ENCODE data around the gene MRM2.

- TF ChIP-seq, protein P1, sequence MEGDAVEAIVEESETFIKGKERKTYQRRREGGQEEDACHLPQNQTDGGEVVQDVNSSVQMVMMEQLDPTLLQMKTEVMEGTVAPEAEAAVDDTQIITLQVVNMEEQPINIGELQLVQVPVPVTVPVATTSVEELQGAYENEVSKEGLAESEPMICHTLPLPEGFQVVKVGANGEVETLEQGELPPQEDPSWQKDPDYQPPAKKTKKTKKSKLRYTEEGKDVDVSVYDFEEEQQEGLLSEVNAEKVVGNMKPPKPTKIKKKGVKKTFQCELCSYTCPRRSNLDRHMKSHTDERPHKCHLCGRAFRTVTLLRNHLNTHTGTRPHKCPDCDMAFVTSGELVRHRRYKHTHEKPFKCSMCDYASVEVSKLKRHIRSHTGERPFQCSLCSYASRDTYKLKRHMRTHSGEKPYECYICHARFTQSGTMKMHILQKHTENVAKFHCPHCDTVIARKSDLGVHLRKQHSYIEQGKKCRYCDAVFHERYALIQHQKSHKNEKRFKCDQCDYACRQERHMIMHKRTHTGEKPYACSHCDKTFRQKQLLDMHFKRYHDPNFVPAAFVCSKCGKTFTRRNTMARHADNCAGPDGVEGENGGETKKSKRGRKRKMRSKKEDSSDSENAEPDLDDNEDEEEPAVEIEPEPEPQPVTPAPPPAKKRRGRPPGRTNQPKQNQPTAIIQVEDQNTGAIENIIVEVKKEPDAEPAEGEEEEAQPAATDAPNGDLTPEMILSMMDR (conservative IDR thresholded peaks at IDR 0.05; ENCODE audit: low read length) = peak; percentile 78
- TF ChIP-seq EZH2phosphoT487 (IDR thresholded peaks at IDR 0.05; ENCODE audit: borderline replicate concordance, low read depth, low read length) = no peak
Observed at GRCh38 chr7:2209146-2209960, 32.7 kb downstream of the MRM2 start.

All from OCI-LY7 (cell line).